Activated CD8-positive, alpha-beta memory T cell treated with anti-CD3 and anti-CD28 coated beads, Interleukin-2, amount 50 U/mL, for 4 hours (primary cell): Measurements from ENCODE around the gene TRNT1.

Experiments
- DNase-seq: peaks from one replicate; pipeline ENCODE4 v3.0.0-alpha.2; 2020

Gene TRNT1

GRCh38 chr3:3126477-3127431 is at the start of gene TRNT1:
Gene TRNT1, plus strand, starts transcription at chr3:3126940. Its CDS starts 2,101 bp downstream, at chr3:3129041.
- DNase-seq, result peak; percentile 98

- DNase-seq, result no peak
Measured at GRCh38 chr3:3080309-3080708, 46.4 kb upstream of the TRNT1 start.

- DNase-seq, result no peak
Measured at GRCh38 chr3:3081381-3082233, 45.1 kb upstream of the TRNT1 start.

GRCh38 chr3:3082234-3082924 is 44.4 kb upstream of the TRNT1 start:
- DNase-seq, result no peak

- DNase-seq, result no peak
Measured at GRCh38 chr3:3084890-3085289, 41.9 kb upstream of the TRNT1 start.

GRCh38 chr3:3085782-3086181 is 41.0 kb upstream of the TRNT1 start:
- no peak for DNase-seq

- no peak for DNase-seq
Measured at GRCh38 chr3:3086239-3086638, 40.5 kb upstream of the TRNT1 start.

GRCh38 chr3:3087279-3087678 is 39.5 kb upstream of the TRNT1 start:
- no peak for DNase-seq

GRCh38 chr3:3087716-3088465 is 38.8 kb upstream of the TRNT1 start:
- DNase-seq, result no peak

GRCh38 chr3:3089017-3089416 is 37.7 kb upstream of the TRNT1 start:
- no peak for DNase-seq

- DNase-seq, result no peak
Measured at GRCh38 chr3:3097958-3098357, 28.8 kb upstream of the TRNT1 start.

- DNase-seq, result no peak
Measured at GRCh38 chr3:3101660-3102458, 24.9 kb upstream of the TRNT1 start.

GRCh38 chr3:3102751-3103150 is 24.0 kb upstream of the TRNT1 start:
- DNase-seq, result no peak

- DNase-seq, result no peak
Measured at GRCh38 chr3:3105246-3105645, 21.5 kb upstream of the TRNT1 start.

GRCh38 chr3:3105815-3106214 is 20.9 kb upstream of the TRNT1 start:
- no peak for DNase-seq

GRCh38 chr3:3107181-3107580 is 19.6 kb upstream of the TRNT1 start:
- no peak for DNase-seq

- no peak for DNase-seq
Measured at GRCh38 chr3:3107858-3108257, 18.9 kb upstream of the TRNT1 start.

- DNase-seq, result no peak
Measured at GRCh38 chr3:3109407-3110298, 17.1 kb upstream of the TRNT1 start.

- DNase-seq, result no peak
Measured at GRCh38 chr3:3110299-3110630, 16.5 kb upstream of the TRNT1 start, which contains the start of gene IL5RA. Gene IL5RA, minus strand, starts transcription at chr3:3110374. Its CDS starts 5,390 bp downstream, at chr3:3104984.

- DNase-seq, result no peak
Measured at GRCh38 chr3:3110749-3111361, 15.9 kb upstream of the TRNT1 start.
